Myocyte (in vitro differentiated cells): ENCODE measurements around the gene MAGI3. TPM values are rescaled to one million over a fixed set of nuclear protein-coding genes. Genes with fewer than 3 reads are reported as not detected.
A peak's percentile ranks its signal among the peaks of the same experiment; 100 is the strongest.
"Not testable (repeated sequence)": the region's sequence is repeated elsewhere in the genome, so short reads cannot be mapped to it uniquely, and the experiment has no call there.

Source experiments
- DNase-seq: peaks from one replicate; pipeline ENCODE4 v3.0.0-alpha.2; 2012; ENCODE audit warnings: low read depth
- total RNA-seq: library from RNA; depleted of rRNA; stranded (reverse); fragments of >200 nt; gene quantifications from 2 replicates; pipeline ENCODE4 v1.2.3, GENCODE V29; 2014

Gene MAGI3
- total RNA-seq, 1 donor from 2014 or later: 8.4 TPM

GRCh38 chr1:113439277-113439670, 49.0 kb downstream of the MAGI3 start:
- no peak for DNase-seq

- DNase-seq: no peak
These were observed 51.8 kb downstream of the MAGI3 start for GRCh38 chr1:113442131-113442530.

- DNase-seq: no peak
These were observed 54.5 kb downstream of the MAGI3 start for GRCh38 chr1:113444857-113445256.

- DNase-seq: no peak
These were observed 61.4 kb downstream of the MAGI3 start for GRCh38 chr1:113451710-113452109.

- no peak for DNase-seq
These were observed 62.8 kb downstream of the MAGI3 start for GRCh38 chr1:113452921-113453770.

GRCh38 chr1:113453771-113454083, 63.4 kb downstream of the MAGI3 start:
- DNase-seq: no peak

- DNase-seq: no peak
These were observed 65.1 kb downstream of the MAGI3 start for GRCh38 chr1:113455374-113455773.

GRCh38 chr1:113456967-113457366, 66.7 kb downstream of the MAGI3 start:
- peak; percentile 77 for DNase-seq

GRCh38 chr1:113459279-113459678, 69.0 kb downstream of the MAGI3 start:
- no peak for DNase-seq

GRCh38 chr1:113467991-113468390, 77.7 kb downstream of the MAGI3 start:
- no peak for DNase-seq

- not testable (repeated sequence) for DNase-seq
These were observed 88.3 kb downstream of the MAGI3 start for GRCh38 chr1:113478427-113479195.

GRCh38 chr1:113479713-113480676, 89.7 kb downstream of the MAGI3 start:
- DNase-seq: no peak

GRCh38 chr1:113485131-113485530, 94.8 kb downstream of the MAGI3 start:
- not testable (repeated sequence) for DNase-seq

- DNase-seq: peak; percentile 26
These were observed 98.4 kb downstream of the MAGI3 start for GRCh38 chr1:113488576-113489177.

GRCh38 chr1:113490384-113490783, 100.1 kb downstream of the MAGI3 start:
- DNase-seq: no peak

- DNase-seq: no peak
These were observed 103.2 kb downstream of the MAGI3 start for GRCh38 chr1:113493533-113493932.

GRCh38 chr1:113505357-113505756, 115.0 kb downstream of the MAGI3 start:
- DNase-seq: no peak

- no peak for DNase-seq
These were observed 117.4 kb downstream of the MAGI3 start for GRCh38 chr1:113507552-113508214.

GRCh38 chr1:113508364-113509164, 118.2 kb downstream of the MAGI3 start:
- DNase-seq: no peak

- DNase-seq: not testable (repeated sequence)
These were observed 119.5 kb downstream of the MAGI3 start for GRCh38 chr1:113509766-113510165.
